NT2/D1 (cell line): Measurements from ENCODE around the gene CMTM6.

Source experiments
- DNase-seq: peaks from one replicate; pipeline ENCODE4 v3.0.0-alpha.2; 2011; ENCODE audit warnings: low read depth, low spot score
- H3K27me3 ChIP-seq: 2 replicates; pipeline ENCODE4 v1.6.0; 2011; ENCODE audit warnings: mild to moderate bottlenecking; ENCODE audit not compliant: insufficient read length, insufficient read depth
- H3K36me3 ChIP-seq: 2 replicates; pipeline ENCODE4 v1.6.1; 2011; ENCODE audit warnings: mild to moderate bottlenecking, low read length, mixed read lengths; ENCODE audit not compliant: insufficient read depth, insufficient read length
- H3K4me1 ChIP-seq: 2 replicates; pipeline ENCODE4 v1.5.1; 2011; ENCODE audit not compliant: insufficient read depth, insufficient read length
- H3K4me3 ChIP-seq: 2 replicates; pipeline ENCODE4 v1.5.1; 2011; ENCODE audit warnings: low read depth; ENCODE audit not compliant: insufficient read length
- H3K9ac ChIP-seq: 2 replicates; pipeline ENCODE4 v1.6.0; 2011; ENCODE audit warnings: low read depth; ENCODE audit not compliant: insufficient read length
- H3K9me3 ChIP-seq: 2 replicates; pipeline ENCODE4 v1.5.1; 2011; ENCODE audit warnings: mild to moderate bottlenecking, low read length; ENCODE audit not compliant: insufficient read depth
- SUZ12 ChIP-seq: IDR thresholded peaks from 2 replicates; pipeline ENCODE4 v1.6.1; 2011; ENCODE audit not compliant: insufficient read length, insufficient read depth; ENCODE audit errors: extremely low read depth
- YY1 ChIP-seq: IDR thresholded peaks from 2 replicates; pipeline ENCODE4 v1.6.1; 2011; ENCODE audit not compliant: insufficient read length, insufficient read depth
- ZNF274 ChIP-seq: IDR thresholded peaks from 2 replicates; pipeline ENCODE4 v1.6.1; 2011; ENCODE audit warnings: mild to moderate bottlenecking, low read depth, low read length

Gene CMTM6

DNA sequence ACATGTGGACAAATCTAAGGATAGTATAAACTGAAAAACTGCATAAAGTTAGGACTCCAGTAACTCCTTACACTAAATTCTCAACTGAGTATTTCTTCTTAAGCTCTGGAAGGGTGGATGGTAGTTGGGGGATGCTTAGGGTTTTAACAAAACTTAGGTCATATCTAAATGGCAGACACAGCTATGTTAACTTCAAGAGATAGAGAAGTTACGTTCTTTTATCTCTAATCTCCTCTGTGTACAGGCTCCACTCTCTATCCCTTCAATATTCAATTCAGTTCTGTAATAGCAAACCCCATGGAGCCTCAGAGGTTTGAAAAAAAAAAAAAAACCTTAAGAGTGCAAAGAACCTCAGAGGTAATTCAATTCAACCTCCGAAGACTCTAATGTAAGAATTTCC lies 3.1 kb downstream of the CMTM6 start:
- Histone ChIP-seq H3K9ac (no peak overlapping the region), H3K9me3 (no peaks in the 10 kb centered on the region), H3K27me3 (no peaks in the 10 kb centered on the region), H3K4me3 (no peak overlapping the region), H3K4me1 (peaks cover 8% of the 10 kb centered on the region), H3K36me3 (peaks cover 3% of the 10 kb centered on the region)
- no peak for DNase-seq
- TF ChIP-seq ZNF274 (no peak), YY1 (no peak), SUZ12 (no peak)

DNA sequence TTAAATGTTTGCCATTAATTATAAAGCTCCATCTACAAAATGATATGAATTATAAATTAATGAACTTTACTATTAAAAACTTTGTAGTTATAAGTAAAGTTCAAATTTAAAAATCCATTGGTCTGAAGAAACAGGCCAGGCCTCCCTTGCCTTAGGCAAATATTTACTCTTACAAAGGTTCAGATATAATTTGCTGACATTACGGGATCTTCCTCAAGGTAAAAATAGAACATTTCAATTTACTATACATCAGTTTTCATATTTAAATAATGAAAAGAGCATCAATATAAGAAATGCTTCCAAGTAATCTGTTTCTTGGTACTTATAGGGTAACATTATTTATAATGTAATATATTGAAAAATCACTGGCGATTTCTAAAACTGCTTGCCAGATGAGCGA lies 3.7 kb downstream of the CMTM6 start:
- H3K4me1 ChIP-seq, result peaks cover 8% of the 10 kb centered on the region
- DNase-seq, result no peak
- TF ChIP-seq SUZ12, result no peak
- TF ChIP-seq YY1, result no peak
- TF ChIP-seq ZNF274, result no peak
- H3K27me3 ChIP-seq, result no peaks in the 10 kb centered on the region
- H3K4me3 ChIP-seq, result no peak overlapping the region
- no peaks in the 10 kb centered on the region for H3K9me3 ChIP-seq
- H3K9ac ChIP-seq, result no peak overlapping the region
- H3K36me3 ChIP-seq, result peaks cover 3% of the 10 kb centered on the region

DNA sequence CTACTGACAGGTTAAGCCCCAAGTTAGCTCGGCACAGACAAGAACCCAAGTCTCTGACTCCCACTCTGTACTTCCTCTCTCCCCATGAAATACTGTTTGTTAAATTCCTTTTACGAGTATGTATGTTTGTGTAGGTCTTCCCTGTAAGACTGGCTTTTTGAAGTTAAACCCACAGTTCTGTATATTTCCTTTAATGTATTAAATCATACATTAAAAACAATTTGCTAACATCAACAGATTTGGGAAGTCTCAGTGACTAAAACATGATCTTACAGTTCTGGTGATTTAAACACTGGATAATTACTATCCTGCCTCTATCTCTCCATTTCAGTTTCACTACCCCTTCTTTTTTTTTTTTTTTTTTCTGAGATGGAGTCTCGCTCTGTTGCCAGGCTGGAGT lies 4.4 kb downstream of the CMTM6 start:
- TF ChIP-seq ZNF274 (no peak), SUZ12 (no peak), YY1 (no peak)
- H3K36me3 ChIP-seq, result peaks cover 3% of the 10 kb centered on the region
- no peaks in the 10 kb centered on the region for H3K9me3 ChIP-seq
- no peak overlapping the region for H3K4me3 ChIP-seq
- peaks cover 5% of the 10 kb centered on the region for H3K4me1 ChIP-seq
- DNase-seq, result no peak
- no peaks in the 10 kb centered on the region for H3K27me3 ChIP-seq
- no peak overlapping the region for H3K9ac ChIP-seq

DNA sequence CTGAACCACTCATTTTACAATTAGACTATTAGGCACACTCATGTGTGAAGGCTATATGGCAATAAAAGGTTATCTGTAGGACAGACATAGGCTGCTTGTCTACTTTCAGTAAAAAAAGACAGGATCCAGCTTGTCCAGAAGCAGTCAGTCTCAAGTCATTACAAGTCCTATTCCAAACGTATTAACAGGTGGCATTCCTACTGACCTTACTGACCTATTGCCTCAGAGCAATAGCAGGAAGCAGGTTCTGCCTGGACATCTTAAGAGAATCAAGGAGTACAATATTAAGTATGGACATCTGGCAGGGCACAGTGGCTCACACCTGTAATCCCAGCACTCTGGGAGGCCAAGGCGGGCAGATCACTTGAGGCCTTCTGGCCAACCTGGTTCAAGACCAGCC lies 7.0 kb downstream of the CMTM6 start:
- Histone ChIP-seq H3K36me3 (peaks cover 13% of the 10 kb centered on the region), H3K4me3 (no peak overlapping the region), H3K9ac (no peak overlapping the region), H3K9me3 (no peaks in the 10 kb centered on the region), H3K27me3 (no peaks in the 10 kb centered on the region), H3K4me1 (no peaks in the 10 kb centered on the region)
- no peak for TF ChIP-seq YY1
- no peak for TF ChIP-seq SUZ12
- TF ChIP-seq ZNF274, result no peak
- no peak for DNase-seq

DNA sequence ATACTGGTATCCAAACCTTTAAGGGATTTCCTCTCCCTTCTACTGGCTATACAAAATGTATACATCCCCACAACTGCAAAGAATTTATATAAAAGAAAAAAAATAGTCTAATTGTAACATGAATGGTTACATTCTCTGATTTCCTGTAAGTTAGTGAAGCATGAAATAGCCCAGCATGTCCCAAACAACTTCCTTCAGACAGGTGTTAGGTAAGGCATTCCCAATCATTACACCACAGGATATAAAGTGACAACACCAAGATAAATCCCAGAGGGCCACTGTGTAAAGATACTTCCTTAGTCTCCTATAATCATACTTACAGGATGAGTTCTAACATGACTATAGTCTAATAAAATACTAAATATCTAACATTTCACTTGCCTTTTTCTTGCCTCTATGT lies 7.6 kb downstream of the CMTM6 start:
- Histone ChIP-seq H3K9ac (no peak overlapping the region), H3K36me3 (peaks cover 14% of the 10 kb centered on the region), H3K9me3 (no peaks in the 10 kb centered on the region), H3K4me1 (no peaks in the 10 kb centered on the region), H3K27me3 (no peaks in the 10 kb centered on the region), H3K4me3 (no peak overlapping the region)
- DNase-seq, result no peak
- TF ChIP-seq ZNF274, result no peak
- TF ChIP-seq YY1, result no peak
- no peak for TF ChIP-seq SUZ12

DNA sequence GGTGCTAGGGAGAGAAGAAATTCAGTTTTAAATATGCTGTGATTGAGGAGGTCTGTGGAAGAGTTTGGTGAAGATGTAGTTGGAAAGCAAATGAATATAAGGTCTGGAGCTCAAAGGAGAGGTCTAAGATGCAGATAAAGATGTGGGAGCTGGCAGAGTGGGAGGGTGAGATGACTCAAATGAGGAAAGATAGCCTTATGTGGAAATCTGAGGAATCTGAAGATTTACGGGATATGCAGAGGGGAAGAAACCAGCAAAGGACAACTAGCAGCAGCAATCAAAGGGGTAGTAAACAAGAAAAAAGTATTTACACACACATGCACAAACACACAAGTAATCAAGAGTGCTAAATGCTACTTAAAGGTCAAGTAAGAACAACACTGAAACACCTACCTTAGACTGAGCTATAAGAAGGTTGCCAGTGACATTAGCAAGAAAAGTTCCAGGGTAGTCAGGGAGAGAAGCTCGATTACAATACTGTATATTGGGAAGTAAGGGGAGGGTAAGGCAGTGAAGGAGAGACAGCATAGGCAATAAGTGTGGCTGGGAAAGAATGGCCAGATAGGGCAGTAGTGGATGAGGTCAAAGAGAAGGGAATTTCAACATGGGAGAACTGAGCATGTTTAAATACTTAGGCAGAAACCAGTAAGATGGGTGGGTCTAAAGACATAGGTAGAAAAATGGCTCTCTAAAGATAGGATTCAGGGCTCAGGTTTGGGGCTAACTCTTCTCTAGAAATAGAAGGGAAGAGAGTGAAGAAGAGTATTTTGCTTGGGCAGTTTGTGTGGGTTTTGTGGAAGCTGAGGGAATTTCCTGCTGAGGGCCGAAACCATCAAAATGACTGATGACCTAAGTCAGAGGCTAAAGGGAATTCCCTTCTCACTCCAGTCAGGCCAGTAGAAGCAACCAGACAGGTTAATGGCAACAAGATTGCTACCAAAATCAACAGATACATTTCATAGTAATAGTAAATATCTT lies 8.9 kb downstream of the CMTM6 start:
- H3K36me3 ChIP-seq, result peaks cover 14% of the 10 kb centered on the region
- no peaks in the 10 kb centered on the region for H3K9me3 ChIP-seq
- no peak overlapping the region for H3K4me3 ChIP-seq
- TF ChIP-seq SUZ12, result no peak
- no peak for TF ChIP-seq YY1
- no peak for TF ChIP-seq ZNF274
- no peaks in the 10 kb centered on the region for H3K27me3 ChIP-seq
- H3K4me1 ChIP-seq, result no peaks in the 10 kb centered on the region
- no peak overlapping the region for H3K9ac ChIP-seq
- DNase-seq, result no peak

DNA sequence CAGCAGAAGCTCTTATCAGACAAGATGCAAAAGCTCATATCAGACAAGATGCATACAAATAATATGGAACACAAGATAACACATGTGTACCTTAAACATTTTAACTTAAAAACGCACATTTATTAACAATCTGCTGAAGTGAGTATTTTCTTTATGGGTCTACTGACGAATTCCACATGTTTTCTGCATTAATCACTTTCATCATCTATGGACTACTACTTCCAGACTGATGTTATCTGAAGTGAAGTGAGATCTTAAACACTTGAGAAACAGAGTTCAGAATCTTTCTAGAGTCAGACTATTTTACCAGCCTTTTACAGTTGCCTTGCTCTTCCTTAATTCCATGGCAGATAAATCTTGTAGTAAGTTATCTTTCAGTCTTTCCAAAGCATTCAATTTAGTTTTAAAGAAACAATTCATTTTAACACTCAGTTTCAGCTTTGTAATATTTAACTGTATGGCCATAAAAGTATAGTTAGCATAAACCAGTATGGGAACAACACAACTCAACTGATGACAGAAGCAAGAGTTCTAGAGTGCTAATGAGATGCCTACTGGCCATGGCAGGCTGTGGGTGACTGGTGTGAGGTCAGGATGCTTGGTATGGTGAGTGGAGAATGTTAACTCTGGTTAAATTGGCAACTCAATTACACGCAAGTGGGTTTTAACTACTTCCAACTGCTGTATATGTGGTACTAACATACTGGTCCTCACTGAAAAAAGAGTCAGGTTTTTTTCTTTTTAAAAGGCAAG lies 9.8 kb downstream of the CMTM6 start:
- TF ChIP-seq YY1, result no peak
- no peak for TF ChIP-seq SUZ12
- no peak for TF ChIP-seq ZNF274
- H3K36me3 ChIP-seq, result peaks cover 15% of the 10 kb centered on the region
- H3K9me3 ChIP-seq, result no peaks in the 10 kb centered on the region
- no peak for DNase-seq
- H3K27me3 ChIP-seq, result no peaks in the 10 kb centered on the region
- no peak overlapping the region for H3K4me3 ChIP-seq
- H3K4me1 ChIP-seq, result no peaks in the 10 kb centered on the region
- no peak overlapping the region for H3K9ac ChIP-seq
